Omental fat pad (tissue), 4 donors: Measurements from ENCODE around the gene SCN3A. TPM values are rescaled to one million over a fixed set of nuclear protein-coding genes. Genes with fewer than 3 reads are reported as not detected.

Experiments used
- ATAC-seq: fragments of 150-250 bp; one replicate; pipeline ENCODE4 v1.9.1; 2016; ENCODE audit warnings: mild to moderate bottlenecking, moderate library complexity; ENCODE audit not compliant: low FRiP score
- DNase-seq: peaks from one replicate; pipeline ENCODE4 v3.0.0-alpha.2; 2019; ENCODE audit warnings: low spot score
- CTCF ChIP-seq, 3 donors: fragments of 450-650 bp; IDR thresholded peaks; one replicate each; pipeline ENCODE4 v1.5.1; 2016 to 2017; ENCODE audit warnings: antibody characterized with exemption in 3 of 3, mild to moderate bottlenecking in 3 of 3, moderate library complexity in 2 of 3
- total RNA-seq, 4 donors: library from RNA; depleted of rRNA; stranded (reverse); fragments of >200 nt; gene quantifications; one replicate each; pipeline ENCODE4 v1.1.0, GENCODE V29; 2016

Gene SCN3A
- total RNA-seq, 4 donors from 2014 or later: 0.72 to 2.5 (median 1.2) TPM

- TF ChIP-seq CTCF (IDR thresholded peaks at IDR 0.05): no peak
- DNase-seq (no peak), ATAC-seq (peak; percentile 66)
Measured at GRCh38 chr2:165055082-165055851, 148.6 kb downstream of the SCN3A start.

DNA sequence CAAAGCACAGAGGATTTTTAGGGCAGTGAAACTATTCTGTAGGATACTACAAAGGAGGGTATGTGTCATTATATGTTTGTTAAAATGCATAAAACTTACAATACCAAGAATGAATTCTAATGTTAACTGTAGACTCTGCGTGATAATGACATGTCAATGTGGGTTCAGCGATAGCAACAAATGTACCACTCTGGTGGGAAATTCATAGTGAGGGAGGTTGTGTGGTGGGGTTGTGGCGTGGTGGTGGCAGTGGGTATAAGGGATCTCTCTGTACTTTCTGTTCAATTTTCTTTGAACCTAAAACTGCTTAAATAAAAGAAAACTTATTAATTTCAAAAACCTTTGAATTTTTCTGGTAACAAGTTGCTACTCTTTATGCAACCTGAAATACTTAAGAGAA, 149.2 kb downstream of the SCN3A start:
- ATAC-seq: no peak

DNA sequence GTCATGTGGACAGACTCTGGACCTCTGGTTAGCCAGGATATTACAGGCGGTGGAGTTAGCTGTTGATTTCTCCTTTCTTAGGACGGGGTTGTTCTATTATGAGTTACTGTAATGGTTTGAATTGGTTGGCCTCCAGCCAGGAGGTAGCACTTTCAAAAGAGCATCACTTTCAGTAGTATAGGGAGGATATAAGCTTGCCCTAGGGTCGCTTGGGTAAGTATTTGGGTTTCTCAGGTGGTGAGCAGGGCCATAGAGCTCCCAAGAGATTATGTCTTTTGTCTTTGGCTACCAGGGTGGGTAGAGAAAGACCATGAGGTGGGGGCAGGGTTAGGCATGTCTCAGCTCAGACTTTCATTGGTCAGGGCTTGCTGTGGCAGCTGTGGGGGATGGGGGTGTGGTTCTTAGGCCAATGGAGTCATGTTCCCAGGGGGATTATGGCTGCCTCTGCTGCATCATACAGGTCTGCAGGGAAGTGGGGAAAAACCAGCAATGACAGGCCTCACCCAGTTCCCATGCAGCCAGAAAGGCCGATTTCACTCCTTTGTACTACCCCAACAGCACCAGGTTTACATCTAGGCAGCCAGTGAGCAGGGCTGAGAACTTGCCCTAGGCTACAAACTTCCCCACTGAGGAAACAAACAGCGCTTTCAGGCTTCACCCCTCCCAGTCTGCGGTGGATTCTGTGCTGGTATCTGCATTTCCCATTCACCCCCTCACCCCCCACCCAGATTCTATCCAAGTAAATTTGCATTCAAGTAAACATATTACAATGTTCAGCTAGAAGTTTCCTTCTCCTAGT, 159.1 kb downstream of the SCN3A start:
- TF ChIP-seq CTCF (IDR thresholded peaks at IDR 0.05): no peak
- ATAC-seq: no peak
- no peak for DNase-seq

More for the DNA sequence above, 149.2 kb downstream of the SCN3A start:
- TF ChIP-seq CTCF (IDR thresholded peaks at IDR 0.05): no peak
- DNase-seq: no peak

Other genes with a start within 250 kb of the SCN3A start
- 1 to 10 TPM in 1 of 4 donors, under 1 TPM in 3; 0.19 to 9.9 (median 0.77) TPM for gene SLC38A11, start 248.5 kb downstream of the SCN3A start, total RNA-seq
- 1 to 10 TPM in 1 of 4 donors, under 1 TPM in 2, not detected in 1; 0.36 to 1.8 (median 0.56) TPM for gene SCN2A, start 35.4 kb upstream of the SCN3A start, total RNA-seq